HUES48 (cell line): Measurements from ENCODE around the gene IGFBP6.

ENCODE experiments used
- H3K27ac ChIP-seq: one replicate; pipeline ENCODE4 v1.7.0; 2013; ENCODE audit warnings: low read depth, low read length, inconsistent platforms
- H3K27me3 ChIP-seq: 2 replicates; pipeline ENCODE4 v1.6.1; 2013; ENCODE audit warnings: mild to moderate bottlenecking, low read length; ENCODE audit not compliant: control insufficient read depth, insufficient read depth
- H3K36me3 ChIP-seq: 2 replicates; pipeline ENCODE4 v1.6.1; 2013; ENCODE audit warnings: low read length; ENCODE audit not compliant: control insufficient read depth, insufficient read depth
- H3K4me1 ChIP-seq: 2 replicates; pipeline ENCODE4 v1.6.1; 2013; ENCODE audit warnings: mild to moderate bottlenecking, low read length; ENCODE audit not compliant: control insufficient read depth, insufficient read depth
- H3K4me3 ChIP-seq: 2 replicates; pipeline ENCODE4 v1.5.1; 2013; ENCODE audit warnings: mild to moderate bottlenecking, low read depth, low read length
- H3K9ac ChIP-seq: 2 replicates; pipeline ENCODE4 v1.6.1; 2013; ENCODE audit warnings: mild to moderate bottlenecking, low read depth, low read length, moderate library complexity
- H3K9me3 ChIP-seq: 2 replicates; pipeline ENCODE4 v1.6.1; 2013; ENCODE audit warnings: low read length; ENCODE audit not compliant: control insufficient read depth, insufficient read depth

IGFBP6 gene

GRCh38 chr12:53131844-53132243 is 34.4 kb downstream of the IGFBP6 start:
- Histone ChIP-seq H3K27ac (no peak overlapping the region), H3K9ac (no peak overlapping the region), H3K9me3 (no peaks in the 10 kb centered on the region), H3K4me1 (no peaks in the 10 kb centered on the region), H3K4me3 (no peak overlapping the region), H3K36me3 (no peaks in the 10 kb centered on the region), H3K27me3 (no peaks in the 10 kb centered on the region)

DNA sequence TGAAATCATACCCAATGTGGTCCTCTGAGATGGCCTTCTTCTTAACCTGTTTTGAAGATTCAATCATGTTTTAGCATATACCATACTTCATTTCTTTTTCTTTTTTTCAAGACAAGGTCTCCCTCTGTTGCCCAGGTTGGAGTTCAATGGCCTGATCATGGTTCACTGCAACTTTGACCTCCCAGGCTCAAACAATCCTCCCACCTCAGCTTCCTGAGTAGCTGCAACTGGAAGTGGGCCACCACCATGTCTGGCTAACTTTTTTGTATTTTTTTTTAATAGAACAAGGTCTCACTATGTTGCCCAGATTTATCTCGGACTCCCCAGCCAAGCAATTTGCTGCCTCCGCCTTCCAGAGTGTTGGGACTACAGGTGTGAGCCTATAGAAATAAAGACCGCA is 36.3 kb downstream of the IGFBP6 start:
- Histone ChIP-seq H3K36me3 (no peaks in the 10 kb centered on the region), H3K4me1 (no peaks in the 10 kb centered on the region), H3K9ac (no peak overlapping the region), H3K27me3 (no peaks in the 10 kb centered on the region), H3K27ac (no peak overlapping the region), H3K4me3 (no peak overlapping the region), H3K9me3 (peaks cover 3% of the 10 kb centered on the region; the same call in 1 of the 2 replicates)

DNA sequence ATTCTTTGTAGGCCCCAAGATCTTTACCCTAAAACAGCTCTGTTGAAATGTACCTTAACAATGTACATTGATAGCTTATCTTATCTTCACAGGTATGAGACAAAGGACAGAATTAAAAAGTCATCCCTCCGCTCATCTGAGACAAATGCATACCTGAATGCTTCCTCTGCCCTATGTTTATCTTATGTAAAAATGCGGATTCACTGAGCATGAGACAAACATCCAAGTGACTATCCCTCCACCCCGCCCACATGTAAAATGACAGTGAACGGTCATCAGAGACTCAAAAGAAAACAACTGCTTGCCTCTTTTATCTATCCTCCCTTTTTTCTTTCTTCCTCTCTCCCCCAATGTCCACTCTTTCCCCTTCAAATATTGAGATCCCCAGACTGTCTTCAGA is 45.9 kb downstream of the IGFBP6 start:
- H3K4me3 ChIP-seq, result no peak overlapping the region
- peaks cover 9% of the 10 kb centered on the region for H3K9me3 ChIP-seq
- no peak overlapping the region for H3K27ac ChIP-seq
- no peak overlapping the region for H3K9ac ChIP-seq
- H3K36me3 ChIP-seq, result no peaks in the 10 kb centered on the region
- H3K4me1 ChIP-seq, result no peaks in the 10 kb centered on the region
- no peaks in the 10 kb centered on the region for H3K27me3 ChIP-seq

- Histone ChIP-seq H3K9me3 (0 out of 2 replicates have a peak, but pooled peaks cover 6% of the 10 kb centered on the region), H3K9ac (no peak overlapping the region), H3K4me1 (no peaks in the 10 kb centered on the region), H3K27ac (no peak overlapping the region), H3K36me3 (no peaks in the 10 kb centered on the region), H3K27me3 (no peaks in the 10 kb centered on the region), H3K4me3 (no peak overlapping the region)
Measured at GRCh38 chr12:53145383-53146260, 48.2 kb downstream of the IGFBP6 start.

- no peak overlapping the region for H3K4me3 ChIP-seq
- no peaks in the 10 kb centered on the region for H3K4me1 ChIP-seq
- H3K9me3 ChIP-seq, result 0 out of 2 replicates have a peak, but pooled peaks cover 6% of the 10 kb centered on the region
- no peak overlapping the region for H3K27ac ChIP-seq
- H3K36me3 ChIP-seq, result no peaks in the 10 kb centered on the region
- no peak overlapping the region for H3K9ac ChIP-seq
- H3K27me3 ChIP-seq, result no peaks in the 10 kb centered on the region
Measured at GRCh38 chr12:53147181-53147580, 49.7 kb downstream of the IGFBP6 start.

DNA sequence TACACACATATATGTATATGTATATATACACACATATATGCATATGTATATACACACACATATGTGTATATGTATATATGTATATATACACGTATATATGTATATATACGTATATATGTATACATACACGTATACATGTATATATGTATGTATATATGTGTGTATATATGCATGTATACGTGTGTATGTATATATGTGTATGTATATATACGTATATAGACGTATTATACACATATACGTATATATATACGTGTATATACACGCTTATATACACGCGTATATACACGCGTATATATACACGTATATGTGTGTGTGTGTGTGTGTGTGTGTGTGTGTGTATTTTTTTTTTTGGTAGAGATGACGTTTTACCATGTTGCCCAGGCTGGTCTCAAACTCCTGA is 50.2 kb downstream of the IGFBP6 start:
- Histone ChIP-seq H3K27ac (no peak overlapping the region), H3K9me3 (0 out of 2 replicates have a peak, but pooled peaks cover 6% of the 10 kb centered on the region), H3K4me1 (no peaks in the 10 kb centered on the region), H3K27me3 (no peaks in the 10 kb centered on the region), H3K36me3 (no peaks in the 10 kb centered on the region), H3K9ac (no peak overlapping the region), H3K4me3 (no peak overlapping the region)

DNA sequence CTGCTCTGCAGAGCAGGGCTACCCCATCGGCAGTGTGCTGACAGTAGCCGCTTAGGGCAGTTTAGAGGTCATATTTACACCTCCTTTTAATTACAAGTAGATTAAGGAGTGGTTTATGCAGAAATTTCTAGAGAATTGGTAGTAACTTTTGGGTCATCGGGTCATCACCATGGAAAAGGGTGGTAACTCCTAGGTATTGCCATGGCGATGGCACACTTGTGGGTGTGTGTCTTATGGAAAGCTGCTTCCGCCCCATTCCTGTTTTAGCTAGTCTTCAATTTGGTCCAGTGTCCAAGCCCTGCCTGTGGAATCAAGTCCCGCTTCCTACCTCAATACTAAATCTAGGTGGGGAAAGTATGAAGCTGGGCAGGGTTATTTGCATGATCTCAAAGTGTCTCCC is 53.6 kb downstream of the IGFBP6 start:
- Histone ChIP-seq H3K36me3 (no peaks in the 10 kb centered on the region), H3K9me3 (0 out of 2 replicates have a peak, but pooled peaks cover 6% of the 10 kb centered on the region), H3K4me1 (no peaks in the 10 kb centered on the region), H3K4me3 (no peak overlapping the region), H3K9ac (no peak overlapping the region), H3K27me3 (no peaks in the 10 kb centered on the region), H3K27ac (no peak overlapping the region)
